ENCODE measurements around the gene USH2A.

- TF ChIP-seq, protein P1, sequence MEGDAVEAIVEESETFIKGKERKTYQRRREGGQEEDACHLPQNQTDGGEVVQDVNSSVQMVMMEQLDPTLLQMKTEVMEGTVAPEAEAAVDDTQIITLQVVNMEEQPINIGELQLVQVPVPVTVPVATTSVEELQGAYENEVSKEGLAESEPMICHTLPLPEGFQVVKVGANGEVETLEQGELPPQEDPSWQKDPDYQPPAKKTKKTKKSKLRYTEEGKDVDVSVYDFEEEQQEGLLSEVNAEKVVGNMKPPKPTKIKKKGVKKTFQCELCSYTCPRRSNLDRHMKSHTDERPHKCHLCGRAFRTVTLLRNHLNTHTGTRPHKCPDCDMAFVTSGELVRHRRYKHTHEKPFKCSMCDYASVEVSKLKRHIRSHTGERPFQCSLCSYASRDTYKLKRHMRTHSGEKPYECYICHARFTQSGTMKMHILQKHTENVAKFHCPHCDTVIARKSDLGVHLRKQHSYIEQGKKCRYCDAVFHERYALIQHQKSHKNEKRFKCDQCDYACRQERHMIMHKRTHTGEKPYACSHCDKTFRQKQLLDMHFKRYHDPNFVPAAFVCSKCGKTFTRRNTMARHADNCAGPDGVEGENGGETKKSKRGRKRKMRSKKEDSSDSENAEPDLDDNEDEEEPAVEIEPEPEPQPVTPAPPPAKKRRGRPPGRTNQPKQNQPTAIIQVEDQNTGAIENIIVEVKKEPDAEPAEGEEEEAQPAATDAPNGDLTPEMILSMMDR (IDR thresholded peaks at IDR 0.05 in 2 of 3, conservative IDR thresholded peaks at IDR 0.05 in 1 of 3; ENCODE audit: borderline replicate concordance in 1 of 3, insufficient read depth in 1 of 3, low read depth in 2 of 3, low read length in 2 of 3) = no peak
- TF ChIP-seq POLR2AphosphoS5 (IDR thresholded peaks at IDR 0.05; ENCODE audit: low read depth, low read length) = no peak
- no peak for TF ChIP-seq RAD21 (IDR thresholded peaks at IDR 0.05; ENCODE audit: low read depth)
- TF ChIP-seq EZH2 (IDR thresholded peaks at IDR 0.05) = no peak
- TF ChIP-seq, protein P2, sequence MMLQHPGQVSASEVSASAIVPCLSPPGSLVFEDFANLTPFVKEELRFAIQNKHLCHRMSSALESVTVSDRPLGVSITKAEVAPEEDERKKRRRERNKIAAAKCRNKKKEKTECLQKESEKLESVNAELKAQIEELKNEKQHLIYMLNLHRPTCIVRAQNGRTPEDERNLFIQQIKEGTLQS (IDR thresholded peaks at IDR 0.05) = no peak
- no peak for TF ChIP-seq REST (IDR thresholded peaks at IDR 0.05; ENCODE audit: low read depth)
- TF ChIP-seq ZFX (IDR thresholded peaks at IDR 0.05) = no peak
- no peak for TF ChIP-seq ZNF274 (IDR thresholded peaks at IDR 0.05; ENCODE audit: low read depth, low read length)
- TF ChIP-seq POLR2A (IDR thresholded peaks at IDR 0.05; ENCODE audit: borderline replicate concordance, extremely low read depth, insufficient read depth, insufficient read length) = no peak
- TF ChIP-seq CEBPB (IDR thresholded peaks at IDR 0.05; ENCODE audit: low read depth) = no peak
- no peak for TF ChIP-seq SIN3A (IDR thresholded peaks at IDR 0.05; ENCODE audit: low read depth)
- no peak for TF ChIP-seq EZH2phosphoT487 (IDR thresholded peaks at IDR 0.05; ENCODE audit: borderline replicate concordance)
Observed at GRCh38 chr1:216247937-216248336, 175.3 kb downstream of the USH2A start.

All from HCT116 (cell line).